HG03280 (cell line): Measurements from ENCODE around the gene PCDH10.

Experiments used
- ATAC-seq: cut with Tn5 transposase; IDR thresholded peaks from one replicate; pipeline ENCODE4 v1.9.1; 2021; ENCODE audit warnings: mild to moderate bottlenecking, moderate library complexity; ENCODE audit not compliant: unreplicated experiment

Gene PCDH10

DNA sequence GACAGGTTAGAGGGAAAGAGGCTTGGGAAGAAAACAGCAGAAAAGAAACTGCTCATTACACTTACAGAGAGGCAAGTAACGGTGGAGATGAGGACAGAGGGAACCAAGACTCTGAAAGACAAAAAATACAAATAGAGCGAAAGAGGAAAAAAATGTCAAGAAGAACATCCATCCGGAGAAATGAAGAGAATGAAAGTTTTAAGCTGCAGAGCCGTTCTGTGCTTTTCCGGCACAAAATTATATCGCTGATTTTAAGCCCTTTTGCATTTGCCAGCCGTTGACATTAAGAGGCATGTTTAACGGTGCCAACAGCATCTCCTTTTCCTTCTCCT, 236 bp downstream of the PCDH10 start:
- ATAC-seq, result no peak

- ATAC-seq, result no peak
Measured at GRCh38 chr4:133149932-133150471, 908 bp downstream of the PCDH10 start.

GRCh38 chr4:133150486-133151340, 1.6 kb downstream of the PCDH10 start:
- ATAC-seq, result no peak

DNA sequence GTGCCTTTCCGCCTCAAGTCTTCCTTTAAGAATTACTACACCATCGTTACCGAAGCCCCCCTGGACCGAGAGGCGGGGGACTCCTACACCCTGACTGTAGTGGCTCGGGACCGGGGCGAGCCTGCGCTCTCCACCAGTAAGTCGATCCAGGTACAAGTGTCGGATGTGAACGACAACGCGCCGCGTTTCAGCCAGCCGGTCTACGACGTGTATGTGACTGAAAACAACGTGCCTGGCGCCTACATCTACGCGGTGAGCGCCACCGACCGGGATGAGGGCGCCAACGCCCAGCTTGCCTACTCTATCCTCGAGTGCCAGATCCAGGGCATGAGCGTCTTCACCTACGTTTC, 2.2 kb downstream of the PCDH10 start:
- ATAC-seq, result no peak

DNA sequence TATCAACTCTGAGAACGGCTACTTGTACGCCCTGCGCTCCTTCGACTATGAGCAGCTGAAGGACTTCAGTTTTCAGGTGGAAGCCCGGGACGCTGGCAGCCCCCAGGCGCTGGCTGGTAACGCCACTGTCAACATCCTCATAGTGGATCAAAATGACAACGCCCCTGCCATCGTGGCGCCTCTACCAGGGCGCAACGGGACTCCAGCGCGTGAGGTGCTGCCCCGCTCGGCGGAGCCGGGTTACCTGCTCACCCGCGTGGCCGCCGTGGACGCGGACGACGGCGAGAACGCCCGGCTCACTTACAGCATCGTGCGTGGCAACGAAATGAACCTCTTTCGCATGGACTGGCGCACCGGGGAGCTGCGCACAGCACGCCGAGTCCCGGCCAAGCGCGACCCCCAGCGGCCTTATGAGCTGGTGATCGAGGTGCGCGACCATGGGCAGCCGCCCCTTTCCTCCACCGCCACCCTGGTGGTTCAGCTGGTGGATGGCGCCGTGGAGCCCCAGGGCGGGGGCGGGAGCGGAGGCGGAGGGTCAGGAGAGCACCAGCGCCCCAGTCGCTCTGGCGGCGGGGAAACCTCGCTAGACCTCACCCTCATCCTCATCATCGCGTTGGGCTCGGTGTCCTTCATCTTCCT, 2.7 kb downstream of the PCDH10 start:
- ATAC-seq, result no peak

DNA sequence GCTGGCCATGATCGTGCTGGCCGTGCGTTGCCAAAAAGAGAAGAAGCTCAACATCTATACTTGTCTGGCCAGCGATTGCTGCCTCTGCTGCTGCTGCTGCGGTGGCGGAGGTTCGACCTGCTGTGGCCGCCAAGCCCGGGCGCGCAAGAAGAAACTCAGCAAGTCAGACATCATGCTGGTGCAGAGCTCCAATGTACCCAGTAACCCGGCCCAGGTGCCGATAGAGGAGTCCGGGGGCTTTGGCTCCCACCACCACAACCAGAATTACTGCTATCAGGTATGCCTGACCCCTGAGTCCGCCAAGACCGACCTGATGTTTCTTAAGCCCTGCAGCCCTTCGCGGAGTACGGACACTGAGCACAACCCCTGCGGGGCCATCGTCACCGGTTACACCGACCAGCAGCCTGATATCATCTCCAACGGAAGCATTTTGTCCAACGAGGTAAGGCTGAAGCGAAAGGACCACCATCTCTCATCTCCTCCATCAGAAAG, 3.3 kb downstream of the PCDH10 start:
- no peak for ATAC-seq

- no peak for ATAC-seq
Measured at GRCh38 chr4:133152831-133153481, 3.9 kb downstream of the PCDH10 start.

GRCh38 chr4:133154725-133155124, 5.6 kb downstream of the PCDH10 start:
- no peak for ATAC-seq

- no peak for ATAC-seq
Measured at GRCh38 chr4:133156096-133156495, 7.0 kb downstream of the PCDH10 start.

DNA sequence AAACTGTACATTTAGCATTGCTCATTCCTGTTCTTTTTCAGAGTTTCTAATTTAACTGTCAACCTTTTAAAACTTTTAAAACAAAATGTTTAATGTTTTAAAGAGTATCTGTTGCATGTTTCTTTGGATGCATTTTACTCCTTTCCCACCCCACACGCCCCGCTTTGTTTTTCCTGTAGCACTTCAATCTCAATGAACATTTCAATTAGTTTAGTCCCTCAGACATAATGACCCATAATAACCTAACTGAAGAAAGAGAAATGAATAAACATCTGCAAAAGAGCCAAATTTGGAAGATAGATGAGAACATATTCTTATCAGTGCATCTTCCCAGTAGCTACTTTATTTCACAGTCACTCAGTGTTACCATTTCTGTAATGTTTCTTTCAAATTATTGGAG, 7.5 kb downstream of the PCDH10 start:
- ATAC-seq, result no peak

GRCh38 chr4:133157460-133158160, 8.5 kb downstream of the PCDH10 start:
- no peak for ATAC-seq

- no peak for ATAC-seq
Measured at GRCh38 chr4:133160853-133161252, 11.8 kb downstream of the PCDH10 start.

- ATAC-seq, result no peak
Measured at GRCh38 chr4:133161570-133162295, 12.6 kb downstream of the PCDH10 start.

GRCh38 chr4:133162941-133163340, 13.8 kb downstream of the PCDH10 start:
- ATAC-seq, result no peak

- no peak for ATAC-seq
Measured at GRCh38 chr4:133178956-133179355, 29.9 kb downstream of the PCDH10 start.

- ATAC-seq, result no peak
Measured at GRCh38 chr4:133186210-133186609, 37.1 kb downstream of the PCDH10 start.

GRCh38 chr4:133186845-133187244, 37.8 kb downstream of the PCDH10 start:
- ATAC-seq, result no peak

DNA sequence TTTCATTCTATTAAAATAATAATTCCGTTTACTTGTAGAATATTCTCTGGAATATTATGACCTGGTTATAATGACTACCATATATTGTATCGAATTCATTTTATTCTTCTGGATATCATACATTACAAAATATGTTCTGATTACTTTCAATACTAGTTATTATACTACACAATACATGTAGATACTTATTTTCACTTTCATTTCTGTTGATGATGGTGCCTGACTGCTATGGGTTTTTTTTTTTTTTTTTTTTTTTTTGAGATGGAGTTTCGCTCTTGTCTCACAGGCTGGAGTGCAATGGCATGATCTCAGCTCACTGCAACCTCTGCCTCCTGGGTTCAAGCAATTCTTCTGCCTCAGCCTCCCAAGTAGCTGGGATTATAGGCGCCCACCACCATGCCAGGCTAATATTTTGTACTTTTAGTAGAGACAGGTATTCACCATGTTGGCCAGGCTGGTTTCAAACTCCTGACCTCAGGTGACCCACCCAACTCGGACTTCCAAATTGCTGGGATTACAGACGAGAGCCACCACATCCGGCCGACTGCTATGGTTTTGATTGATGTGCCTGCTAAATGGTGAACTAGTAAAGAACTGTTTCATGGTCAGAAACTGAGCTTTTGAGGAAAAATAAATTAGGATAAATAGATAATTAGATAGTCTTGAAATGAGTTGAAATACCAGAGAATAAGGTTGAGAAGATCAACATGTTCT, 39.5 kb downstream of the PCDH10 start:
- no peak for ATAC-seq

DNA sequence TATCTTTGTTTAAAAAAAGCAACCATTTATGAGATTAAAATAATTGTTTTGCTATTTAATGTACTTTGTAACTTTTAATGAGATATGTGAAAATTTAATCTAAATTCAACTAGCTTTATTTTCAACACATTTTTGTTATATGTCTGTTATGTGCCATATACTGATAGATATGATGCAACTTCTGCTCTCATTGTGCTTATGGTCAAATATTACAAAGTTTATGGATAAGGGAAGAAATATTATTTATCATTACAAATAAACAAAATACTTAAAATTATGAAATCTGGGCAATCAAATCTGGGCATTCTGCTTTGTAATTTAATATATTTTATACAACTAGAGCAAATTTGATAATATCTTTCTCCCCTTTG, 40.0 kb downstream of the PCDH10 start:
- ATAC-seq, result no peak

GRCh38 chr4:133190098-133190497, 41.0 kb downstream of the PCDH10 start:
- ATAC-seq, result no peak
